Fibroblast of skin of right quadriceps (primary cell): Measurements from ENCODE around the gene UGT2A1.

Source experiments
- DNase-seq: peaks from one replicate; pipeline ENCODE4 v3.0.0-alpha.2; 2013

The UGT2A1 gene

GRCh38 chr4:69584135-69584534 lies 68.9 kb downstream of the UGT2A1 start:
- DNase-seq, result no peak

GRCh38 chr4:69583543-69583942 lies 69.5 kb downstream of the UGT2A1 start:
- no peak for DNase-seq

- no peak for DNase-seq
These were observed 75.8 kb downstream of the UGT2A1 start for GRCh38 chr4:69577245-69577644.

GRCh38 chr4:69576251-69576877 lies 76.7 kb downstream of the UGT2A1 start:
- no peak for DNase-seq

- DNase-seq, result no peak
These were observed 84.3 kb downstream of the UGT2A1 start for GRCh38 chr4:69568787-69569186.

GRCh38 chr4:69563424-69563823 lies 89.6 kb downstream of the UGT2A1 start:
- no peak for DNase-seq

- no peak for DNase-seq
These were observed 103.4 kb downstream of the UGT2A1 start for GRCh38 chr4:69549651-69550050.

GRCh38 chr4:69546134-69546765 lies 106.8 kb downstream of the UGT2A1 start:
- DNase-seq, result peak; percentile 23
